OCI-LY3 (cell line): Measurements from ENCODE around the gene CDC42SE1.

Experiments used
- CTCF ChIP-seq: fragments of 200-600, 300-600 bp; sonication (generic); IDR thresholded peaks from 2 replicates; pipeline ENCODE4 v1.5.1; 2014; ENCODE audit warnings: antibody characterized with exemption, low read length, low read depth
- EZH2phosphoT487 ChIP-seq: fragments of 200-600 bp; shearing (Covaris generic); IDR thresholded peaks from 2 replicates; pipeline ENCODE4 v1.6.1; 2018; ENCODE audit warnings: antibody characterized with exemption, mixed run types, low read depth

GRCh38 chr1:151048645-151049032, 10.8 kb downstream of the CDC42SE1 start:
- TF ChIP-seq CTCF (no peak), EZH2phosphoT487 (no peak)
